Effector memory CD4-positive, alpha-beta T cell (primary cell): ENCODE results near the gene CGB1.

Source experiments
- DNase-seq, 3 donors: peaks; one replicate each; pipeline ENCODE4 v3.0.0-alpha.2; 2020
- H3K27ac ChIP-seq: 2 replicates; pipeline ENCODE4 v1.7.0; 2013; ENCODE audit warnings: mild to moderate bottlenecking, low read length, moderate library complexity; ENCODE audit not compliant: insufficient read depth, poor library complexity, severe bottlenecking
- H3K27me3 ChIP-seq: replicated peaks from 2 replicates; pipeline ENCODE4 v1.7.0; 2013; ENCODE audit warnings: mild to moderate bottlenecking, low read length; ENCODE audit not compliant: insufficient read depth, control insufficient read depth, poor library complexity, severe bottlenecking
- H3K36me3 ChIP-seq: 2 replicates; pipeline ENCODE4 v1.7.0; 2013; ENCODE audit warnings: mild to moderate bottlenecking, low read length, moderate library complexity; ENCODE audit not compliant: control insufficient read depth, insufficient read depth
- H3K4me1 ChIP-seq: 2 replicates; pipeline ENCODE4 v1.7.0; 2013; ENCODE audit warnings: low read length, mild to moderate bottlenecking; ENCODE audit not compliant: control insufficient read depth, insufficient read depth, poor library complexity, severe bottlenecking
- H3K4me3 ChIP-seq: 2 replicates; pipeline ENCODE4 v1.7.0; 2013; ENCODE audit warnings: low read length, low read depth, mild to moderate bottlenecking; ENCODE audit not compliant: insufficient read depth, poor library complexity, severe bottlenecking
- H3K9me3 ChIP-seq: 2 replicates; pipeline ENCODE4 v1.7.0; 2013; ENCODE audit warnings: mild to moderate bottlenecking, low read length, moderate library complexity; ENCODE audit not compliant: control insufficient read depth

CGB1 gene

DNA sequence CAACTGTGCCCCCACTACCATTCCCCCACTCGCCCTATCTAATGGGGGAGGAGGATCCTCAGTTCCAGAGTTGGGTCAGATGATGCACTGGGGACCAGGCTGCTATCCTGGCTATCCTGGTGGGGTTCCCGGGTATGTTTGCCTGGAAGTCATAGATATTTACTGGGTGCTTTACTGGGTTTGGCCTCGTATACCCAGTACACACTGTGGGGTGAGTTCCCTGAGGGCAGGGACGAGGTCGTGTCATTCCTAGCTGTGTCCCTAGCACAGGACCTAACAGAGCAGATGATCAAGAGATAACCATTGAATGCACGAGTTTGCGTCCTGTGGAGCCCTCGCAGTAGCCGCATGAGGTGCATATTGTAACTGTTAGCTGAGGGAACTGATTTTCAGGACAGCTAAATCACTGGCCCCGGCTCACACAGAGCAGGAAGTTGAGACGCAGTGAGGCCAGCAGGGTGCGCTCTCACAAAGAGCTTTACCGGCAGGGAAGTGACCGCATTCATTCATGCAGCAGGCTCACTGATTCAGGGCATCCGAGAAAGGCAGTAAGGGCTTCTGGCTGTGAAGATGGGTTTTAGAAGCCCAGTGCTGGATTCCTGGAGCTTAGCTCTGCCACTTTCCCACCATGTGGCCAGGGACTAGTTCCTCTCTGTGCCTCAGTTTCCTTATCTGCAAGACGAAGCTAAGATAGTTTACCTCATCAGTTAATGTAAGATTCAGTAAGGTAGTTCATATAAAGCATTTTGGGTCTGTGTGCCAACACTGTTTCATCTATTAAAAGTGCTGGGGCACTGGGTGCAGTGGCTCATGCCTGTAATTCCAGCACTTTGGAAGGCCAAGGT lies 37.0 kb downstream of the CGB1 start:
- Histone ChIP-seq H3K4me3 (no peak overlapping the region), H3K4me1 (no peaks in the 10 kb centered on the region), H3K27me3 (no peaks in the 10 kb centered on the region), H3K27ac (no peak overlapping the region), H3K36me3 (peaks cover 17% of the 10 kb centered on the region), H3K9me3 (no peaks in the 10 kb centered on the region)
- DNase-seq = peak; percentile 42 to 54 (median 42)

- H3K4me1 ChIP-seq = peaks cover 8% of the 10 kb centered on the region
- H3K27me3 ChIP-seq = no peaks in the 10 kb centered on the region
- peak in 1 of 3 donors; percentile 18 for DNase-seq
- H3K27ac ChIP-seq = no peak overlapping the region
- no peak overlapping the region for H3K4me3 ChIP-seq
- peaks cover 2% of the 10 kb centered on the region for H3K36me3 ChIP-seq
- H3K9me3 ChIP-seq = no peaks in the 10 kb centered on the region
Measured at GRCh38 chr19:48997972-48998371, 38.7 kb downstream of the CGB1 start.

GRCh38 chr19:48994035-48994386 lies 42.7 kb downstream of the CGB1 start:
- H3K9me3 ChIP-seq = no peaks in the 10 kb centered on the region
- H3K27me3 ChIP-seq = no peaks in the 10 kb centered on the region
- peak overlapping the region; percentile 72 for H3K4me3 ChIP-seq
- DNase-seq = no peak
- peaks cover 26% of the 10 kb centered on the region for H3K4me1 ChIP-seq
- no peaks in the 10 kb centered on the region for H3K36me3 ChIP-seq
- peak overlapping the region; percentile 82 for H3K27ac ChIP-seq

DNA sequence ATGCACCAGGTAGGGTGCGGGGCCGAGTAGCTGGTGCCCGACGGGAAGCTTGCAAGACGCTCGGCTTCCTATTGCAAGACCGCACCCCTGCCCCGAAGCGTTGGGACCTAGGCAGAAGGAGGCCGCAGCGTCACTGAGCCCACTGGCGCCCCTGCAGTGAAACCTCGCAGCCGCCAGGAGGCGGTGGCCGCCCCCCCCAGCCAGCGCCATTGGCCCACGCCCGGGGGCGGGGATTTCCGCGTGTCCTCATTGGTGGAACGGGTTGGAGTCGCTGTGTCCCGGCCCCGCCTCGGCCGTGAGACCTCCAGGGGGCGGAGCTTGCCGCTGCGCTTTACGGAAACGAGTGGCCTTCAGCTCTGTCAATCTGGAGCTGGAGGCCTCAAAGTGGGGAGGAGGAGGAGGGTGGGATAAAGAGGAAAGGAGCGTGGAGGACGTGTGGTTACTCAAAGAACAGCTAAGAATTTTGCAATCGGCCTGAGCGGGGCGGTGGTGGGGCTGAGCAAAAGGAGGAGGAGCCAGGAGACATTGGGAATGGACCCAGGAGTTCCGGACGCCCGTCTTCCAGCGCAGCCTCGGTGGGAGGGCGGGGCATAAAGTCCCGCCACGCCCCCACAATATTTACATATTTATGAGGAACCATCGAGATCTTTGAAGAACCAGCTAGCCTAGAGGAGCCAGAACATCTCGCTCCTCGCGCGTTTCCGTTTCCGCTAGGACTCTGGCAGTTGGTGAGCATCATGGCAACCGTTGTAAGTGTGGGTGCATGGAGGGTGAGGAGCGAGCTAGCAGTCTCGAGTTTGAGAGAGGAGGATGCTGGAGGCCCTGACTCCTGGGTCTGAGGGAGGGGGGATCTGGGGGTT lies 43.3 kb downstream of the CGB1 start, which contains the start of the genes GYS1 and RUVBL2:
TSS of gene GYS1 (minus strand) at position 135 of the 860 bp plus-strand sequence. CDS start 197 bp downstream, outside the sequence.
TSS of gene RUVBL2 (plus strand) at position 713 of the 860 bp plus-strand sequence. CDS start at position 738, 25 bp downstream.
- Histone ChIP-seq H3K27me3 (no peaks in the 10 kb centered on the region), H3K4me3 (peak within 1 kb of the TSS; percentile 72), H3K36me3 (peaks cover 3% of the 10 kb centered on the region), H3K4me1 (peaks cover 26% of the 10 kb centered on the region), H3K9me3 (no peaks in the 10 kb centered on the region), H3K27ac (peak within 1 kb of the TSS; percentile 82)
- DNase-seq = peak; percentile 98

GRCh38 chr19:48992581-48993174 lies 44.0 kb downstream of the CGB1 start:
- Histone ChIP-seq H3K27ac (peak overlapping the region; percentile 74), H3K36me3 (peaks cover 5% of the 10 kb centered on the region), H3K9me3 (no peaks in the 10 kb centered on the region), H3K4me3 (peak overlapping the region; percentile 72), H3K4me1 (peaks cover 26% of the 10 kb centered on the region), H3K27me3 (no peaks in the 10 kb centered on the region)
- peak in 1 of 3 donors; percentile 3 for DNase-seq

GRCh38 chr19:48991873-48992580 lies 44.7 kb downstream of the CGB1 start:
- no peaks in the 10 kb centered on the region for H3K27me3 ChIP-seq
- peaks cover 5% of the 10 kb centered on the region for H3K36me3 ChIP-seq
- H3K4me1 ChIP-seq = peaks cover 26% of the 10 kb centered on the region
- H3K4me3 ChIP-seq = peak overlapping the region; percentile 72
- H3K27ac ChIP-seq = peak overlapping the region; percentile 74
- H3K9me3 ChIP-seq = no peaks in the 10 kb centered on the region
- DNase-seq = no peak

DNA sequence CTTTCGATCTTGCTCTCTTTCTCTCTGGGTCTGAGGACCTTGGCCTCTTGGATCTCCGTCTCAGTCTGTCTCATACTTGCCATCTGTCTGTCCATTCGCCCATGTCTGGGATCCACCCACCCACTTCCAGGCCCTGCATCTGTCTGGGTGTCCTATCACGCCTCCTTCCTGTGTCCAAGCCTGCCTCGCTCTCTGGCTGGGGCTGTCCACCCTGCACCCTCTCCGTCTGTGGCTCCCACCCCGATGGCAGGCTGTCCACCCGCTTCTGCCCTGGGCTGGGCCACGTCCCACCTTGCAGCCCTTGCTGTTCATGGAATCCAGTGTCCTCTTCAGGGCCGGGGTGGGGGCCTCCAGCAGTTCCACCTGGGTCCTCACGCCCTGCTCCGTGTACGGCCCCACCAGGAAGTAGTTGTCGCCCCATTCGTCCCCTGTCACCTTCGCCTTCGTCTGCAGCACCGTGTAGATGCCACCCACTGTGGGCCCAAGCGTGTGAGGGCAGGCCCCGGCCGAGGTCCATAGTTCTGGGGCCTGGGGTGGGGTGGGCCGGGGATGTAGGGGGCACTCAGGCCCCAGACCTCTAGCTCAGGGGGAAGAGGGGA lies 45.6 kb downstream of the CGB1 start:
- no peak overlapping the region for H3K27ac ChIP-seq
- H3K4me1 ChIP-seq = peaks cover 26% of the 10 kb centered on the region
- peaks cover 5% of the 10 kb centered on the region for H3K36me3 ChIP-seq
- DNase-seq = no peak
- H3K9me3 ChIP-seq = no peaks in the 10 kb centered on the region
- no peak overlapping the region for H3K4me3 ChIP-seq
- no peaks in the 10 kb centered on the region for H3K27me3 ChIP-seq

DNA sequence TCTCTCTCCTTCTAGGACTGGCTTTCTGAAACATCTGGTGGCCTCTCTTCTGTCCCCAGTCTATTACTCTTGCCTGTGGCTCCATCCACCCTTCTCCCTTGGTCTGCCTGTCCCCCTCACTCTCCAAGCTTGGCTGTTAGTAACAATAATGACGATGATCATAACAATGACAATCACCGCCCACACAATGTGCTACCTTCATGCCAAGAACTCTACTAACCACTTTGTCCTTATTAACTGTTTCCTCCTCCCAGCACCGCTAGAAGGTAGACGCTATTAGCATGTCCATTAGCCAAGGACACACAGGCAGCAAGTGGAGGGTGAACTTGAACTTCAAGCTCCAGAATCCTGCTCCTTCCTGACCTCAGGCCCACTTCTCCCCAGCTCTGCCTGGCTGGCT lies 46.3 kb downstream of the CGB1 start:
- H3K27me3 ChIP-seq = no peaks in the 10 kb centered on the region
- no peak overlapping the region for H3K4me3 ChIP-seq
- peaks cover 26% of the 10 kb centered on the region for H3K4me1 ChIP-seq
- H3K36me3 ChIP-seq = peaks cover 5% of the 10 kb centered on the region
- H3K9me3 ChIP-seq = no peaks in the 10 kb centered on the region
- no peak for DNase-seq
- no peak overlapping the region for H3K27ac ChIP-seq

- no peaks in the 10 kb centered on the region for H3K27me3 ChIP-seq
- peaks cover 5% of the 10 kb centered on the region for H3K36me3 ChIP-seq
- no peak for DNase-seq
- no peak overlapping the region for H3K27ac ChIP-seq
- H3K4me1 ChIP-seq = peaks cover 26% of the 10 kb centered on the region
- no peaks in the 10 kb centered on the region for H3K9me3 ChIP-seq
- H3K4me3 ChIP-seq = no peak overlapping the region
Measured at GRCh38 chr19:48989701-48990291, 46.9 kb downstream of the CGB1 start.
